ENCODE measurements around the gene NRDE2.

NRDE2 gene

GRCh38 chr14:90295870-90296516 is 35.7 kb downstream of the NRDE2 start:
- DNase-seq: no peak

- DNase-seq: no peak
Measured at GRCh38 chr14:90294872-90295271, 36.9 kb downstream of the NRDE2 start.

DNA sequence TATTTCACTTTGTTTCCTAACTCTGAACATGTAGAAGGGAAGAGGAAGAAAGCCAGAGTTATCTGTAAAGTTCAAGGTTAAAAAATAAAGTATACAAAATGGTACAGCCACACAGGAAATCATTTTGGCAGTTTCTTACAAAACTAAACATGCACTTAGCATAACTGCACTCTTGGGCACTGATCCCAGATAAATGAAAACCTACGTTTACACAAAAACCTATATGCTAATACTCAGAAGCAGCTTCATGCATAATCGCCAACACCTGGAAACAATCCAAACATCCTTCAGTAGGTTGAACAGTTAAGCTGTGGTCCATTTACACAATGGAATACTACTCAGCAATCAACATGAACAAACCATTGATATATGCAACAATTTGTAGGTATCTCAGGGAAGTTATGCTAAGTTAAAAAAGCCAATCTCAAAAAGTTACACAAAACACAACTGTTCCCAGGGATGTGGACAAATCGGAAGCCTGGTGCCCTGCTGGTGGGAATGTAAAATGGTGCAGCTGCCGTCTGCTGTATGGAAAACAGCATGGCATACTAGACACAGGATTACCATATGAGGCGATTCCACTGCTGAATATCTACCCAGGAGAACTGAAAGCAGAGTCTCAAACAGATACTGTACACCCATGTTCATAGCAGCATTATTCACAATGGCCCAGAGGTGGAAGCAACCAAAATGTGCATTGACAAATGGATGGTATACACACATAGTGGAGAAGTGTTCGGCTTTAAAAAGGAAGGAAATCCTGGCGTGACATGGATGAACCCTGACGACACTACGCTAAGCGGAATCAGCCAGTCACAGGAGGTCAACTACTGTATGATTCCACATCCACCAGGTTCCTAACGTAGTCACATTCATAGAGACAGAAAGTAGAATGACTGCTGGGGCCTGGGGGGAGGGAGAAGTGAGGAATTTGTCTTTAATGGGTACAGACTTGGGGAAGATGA is 37.7 kb downstream of the NRDE2 start:
- no peak for DNase-seq

DNA sequence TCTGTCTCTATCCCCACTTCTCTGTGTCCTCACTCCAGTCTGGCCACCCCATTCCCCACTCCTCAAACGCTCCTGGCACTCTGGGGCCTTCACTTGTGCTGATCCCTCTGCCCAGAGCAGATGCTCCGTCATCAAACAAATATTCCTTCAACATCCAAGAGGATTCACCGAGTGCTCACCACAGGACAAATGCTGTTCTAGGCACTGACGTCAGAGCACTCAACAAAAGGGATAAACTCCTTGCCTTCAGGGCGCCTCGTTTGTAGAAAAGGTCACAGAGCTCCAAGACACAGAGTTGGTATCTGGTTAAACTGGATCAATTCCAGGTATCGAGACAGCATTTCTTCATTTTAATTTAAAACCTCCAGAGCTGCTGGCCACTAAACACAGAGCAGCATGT is 40.0 kb downstream of the NRDE2 start:
- no peak for DNase-seq

DNA sequence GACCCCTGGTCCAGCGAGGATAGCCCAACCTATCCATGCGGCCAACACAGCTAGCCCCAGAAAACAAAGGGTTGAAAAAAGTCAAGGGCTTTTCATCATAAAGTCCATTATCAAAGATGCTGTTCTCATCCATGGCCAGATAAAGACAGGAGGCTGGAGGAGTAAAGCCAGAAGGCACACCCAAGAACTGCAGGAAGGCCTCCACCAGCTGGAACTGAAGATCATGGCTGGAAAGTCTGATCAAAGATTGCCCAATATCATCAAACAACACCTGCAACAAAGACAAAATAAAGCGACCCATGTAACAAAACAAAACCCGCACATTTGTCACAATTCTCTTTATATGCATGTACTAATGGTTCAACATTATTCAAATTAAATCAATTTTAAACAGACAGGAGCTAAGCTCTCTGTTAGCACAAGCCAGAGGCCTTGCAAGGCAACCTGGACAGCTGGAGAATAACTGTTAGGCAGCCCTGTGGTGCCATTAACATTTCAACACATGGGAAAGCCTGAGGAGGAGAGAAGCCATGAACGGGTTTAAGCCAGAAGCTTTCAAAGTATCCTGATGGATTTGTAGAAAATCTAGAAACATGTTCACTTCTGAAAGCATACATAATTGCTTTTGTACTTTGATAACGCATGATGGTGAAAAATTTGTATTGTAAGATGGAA is 41.3 kb downstream of the NRDE2 start:
- DNase-seq: no peak

GRCh38 chr14:90288651-90289355 is 42.9 kb downstream of the NRDE2 start:
- DNase-seq: no peak

DNA sequence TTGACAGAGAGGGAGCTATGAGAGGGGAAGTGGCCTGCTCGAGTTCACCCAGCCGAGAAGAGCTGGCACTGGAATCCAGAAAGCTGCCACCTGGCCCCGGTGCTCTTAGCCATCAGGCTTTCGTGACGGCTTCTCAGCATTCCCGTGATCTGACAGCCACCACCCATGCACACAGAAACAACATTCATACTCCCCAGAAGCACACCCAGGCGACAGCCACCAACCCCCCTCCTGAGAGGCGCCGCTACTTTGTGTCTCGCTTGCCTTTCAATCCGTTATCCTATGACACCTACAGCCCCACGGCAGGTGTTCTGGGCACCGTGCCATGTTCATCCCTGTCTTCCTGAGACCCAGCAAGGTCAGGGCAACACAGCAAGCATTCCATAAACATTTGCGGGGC is 44.0 kb downstream of the NRDE2 start:
- DNase-seq: no peak

DNA sequence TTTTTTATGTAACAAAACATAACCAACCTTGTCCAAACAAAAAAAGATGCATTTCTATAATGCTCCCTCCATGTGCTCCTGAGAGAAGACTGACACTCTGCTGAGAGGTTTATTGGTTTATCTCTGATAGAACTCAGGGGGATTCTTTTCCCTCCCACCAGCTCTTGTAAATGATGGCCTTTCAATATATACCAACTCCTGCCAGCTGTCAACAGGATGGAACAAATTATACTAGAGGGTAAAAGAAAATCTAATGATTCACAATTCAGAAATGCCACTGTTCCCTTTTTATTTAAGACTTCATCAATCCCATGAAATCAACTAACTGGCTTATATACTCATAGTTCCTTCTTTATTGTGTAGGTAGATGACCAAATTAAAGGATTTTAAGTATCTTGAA is 50.0 kb downstream of the NRDE2 start:
- no peak for DNase-seq

- DNase-seq: peak in 1 of 2 experiments; percentile 15
Measured at GRCh38 chr14:90281261-90281660, 50.5 kb downstream of the NRDE2 start.

DNA sequence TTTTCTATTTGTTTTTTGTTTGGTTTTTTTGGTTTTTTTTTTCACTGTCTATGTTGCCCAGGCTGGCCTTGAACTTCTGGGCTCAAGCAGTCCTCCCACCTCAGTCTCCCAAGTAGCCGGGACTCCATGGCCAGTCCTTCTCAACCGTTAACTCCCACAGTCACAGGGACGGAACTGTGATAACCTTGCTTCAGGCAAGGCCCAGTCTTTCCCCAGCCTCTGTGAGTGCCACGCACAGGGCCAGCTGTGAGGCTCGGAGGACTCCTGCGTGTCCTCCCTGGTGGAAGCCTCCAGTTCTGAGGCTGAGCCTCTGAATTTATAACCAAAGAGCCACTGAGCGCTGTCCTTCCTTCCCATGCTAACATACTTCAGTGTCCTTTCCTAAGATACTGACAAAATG is 51.6 kb downstream of the NRDE2 start:
- DNase-seq: no peak

- DNase-seq: no peak
Measured at GRCh38 chr14:90278199-90279175, 53.3 kb downstream of the NRDE2 start.

DNA sequence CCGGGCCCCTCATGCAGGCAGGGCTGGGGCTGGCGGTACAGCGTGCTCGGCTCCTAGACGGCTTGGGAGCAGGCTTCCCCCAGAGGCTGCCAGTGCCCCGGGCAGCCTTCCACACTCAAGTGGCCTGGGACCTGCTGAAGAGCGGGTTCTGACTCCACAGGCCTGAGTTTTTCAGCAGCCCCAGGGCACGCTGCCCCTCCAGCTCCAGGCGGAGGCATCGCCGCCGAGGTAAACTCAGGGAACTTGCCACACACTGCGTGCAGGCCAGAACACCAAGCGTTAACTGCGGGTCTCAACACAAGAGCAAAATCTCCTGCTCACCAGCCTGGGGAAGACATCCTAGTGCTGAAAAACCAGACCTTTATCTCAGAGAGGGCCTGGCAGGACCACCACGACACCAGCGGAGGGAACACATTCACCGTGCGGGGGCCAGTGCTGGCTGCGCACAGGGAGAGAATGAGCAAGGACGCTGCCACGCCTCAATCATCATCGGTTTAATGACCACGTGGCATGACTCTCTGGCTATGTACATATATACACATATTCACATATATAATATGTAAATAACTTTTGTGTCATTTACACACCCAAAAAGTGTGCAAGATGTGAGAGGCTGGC is 54.1 kb downstream of the NRDE2 start:
- DNase-seq: no peak

- DNase-seq: no peak
Measured at GRCh38 chr14:90276646-90277367, 54.9 kb downstream of the NRDE2 start.

- DNase-seq: no peak
Measured at GRCh38 chr14:90275820-90276219, 55.9 kb downstream of the NRDE2 start.

DNA sequence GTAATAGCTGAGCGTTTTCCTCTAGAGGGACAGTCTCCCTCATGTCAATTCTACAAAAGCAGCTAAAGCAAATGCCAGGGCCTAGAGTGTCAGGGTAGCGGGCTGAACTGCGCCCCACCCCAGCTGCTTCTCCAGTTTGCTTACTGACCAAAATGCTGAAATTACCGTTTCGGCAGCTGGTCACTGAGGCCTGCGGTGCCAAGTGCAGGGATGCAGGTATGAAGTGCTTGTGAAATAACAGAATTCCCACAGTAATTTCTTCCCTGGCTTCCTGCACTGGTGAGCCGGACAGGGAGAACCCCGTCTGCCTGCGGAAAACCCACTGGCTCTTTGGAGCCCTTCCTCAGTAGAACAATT is 56.3 kb downstream of the NRDE2 start:
- no peak for DNase-seq

DNA sequence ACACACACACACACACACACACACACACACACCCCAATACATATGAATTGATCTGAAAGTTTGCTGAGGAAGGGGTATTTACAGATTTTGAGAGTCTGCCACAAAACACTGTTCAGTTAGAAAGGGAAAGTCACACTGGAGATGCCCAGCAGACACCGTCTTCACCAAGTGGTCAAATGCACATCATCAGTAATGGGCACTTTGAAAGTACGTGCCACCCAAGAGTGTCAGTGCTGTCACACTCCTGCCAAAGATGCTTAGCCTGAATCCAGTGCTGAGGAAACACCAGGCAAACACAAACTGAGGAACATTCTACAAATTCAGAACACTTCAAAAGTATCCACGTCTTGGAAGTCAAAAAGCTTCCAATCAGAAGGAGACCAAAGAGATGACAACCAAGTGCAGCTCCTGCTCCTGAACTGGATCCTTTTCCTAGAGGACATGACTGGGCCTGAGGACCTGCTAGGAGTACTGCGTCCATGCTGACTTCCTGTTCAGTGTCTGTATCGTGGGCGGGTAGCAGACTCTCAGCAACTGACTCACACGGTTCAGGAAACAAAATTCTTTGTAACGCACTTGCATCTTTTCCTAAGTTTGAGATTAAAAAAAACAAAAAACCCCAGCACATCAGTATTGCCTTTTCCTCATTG is 56.8 kb downstream of the NRDE2 start:
- no peak for DNase-seq

GRCh38 chr14:90274019-90274418 is 57.7 kb downstream of the NRDE2 start:
- peak in 1 of 2 experiments; percentile 14 for DNase-seq

DNA sequence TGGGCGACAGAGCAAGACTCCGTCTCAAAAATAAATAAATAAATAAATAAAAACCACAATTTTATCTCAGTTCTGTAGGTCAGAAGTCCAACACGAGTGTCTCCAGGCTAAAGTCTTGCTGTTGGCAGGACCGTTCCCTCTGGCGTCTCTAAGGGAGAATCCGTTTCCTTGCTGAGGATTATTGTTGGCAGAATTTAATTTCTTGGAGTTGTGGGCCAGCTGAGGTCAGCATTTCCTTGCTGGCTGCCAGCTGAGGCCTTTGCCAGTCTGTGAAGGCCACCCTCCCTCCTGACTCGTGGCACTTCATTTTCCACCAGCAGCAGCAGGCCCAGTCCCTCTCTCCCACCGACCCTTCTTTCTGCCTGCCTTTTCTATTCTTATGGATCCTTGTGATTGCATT is 58.2 kb downstream of the NRDE2 start:
- DNase-seq: no peak

GRCh38 chr14:90272523-90272922 is 59.2 kb downstream of the NRDE2 start:
- DNase-seq: no peak

- DNase-seq: no peak
Measured at GRCh38 chr14:90268420-90268819, 63.3 kb downstream of the NRDE2 start.
